Measurements from ENCODE around the gene ABHD17C.

The ABHD17C gene

DNA sequence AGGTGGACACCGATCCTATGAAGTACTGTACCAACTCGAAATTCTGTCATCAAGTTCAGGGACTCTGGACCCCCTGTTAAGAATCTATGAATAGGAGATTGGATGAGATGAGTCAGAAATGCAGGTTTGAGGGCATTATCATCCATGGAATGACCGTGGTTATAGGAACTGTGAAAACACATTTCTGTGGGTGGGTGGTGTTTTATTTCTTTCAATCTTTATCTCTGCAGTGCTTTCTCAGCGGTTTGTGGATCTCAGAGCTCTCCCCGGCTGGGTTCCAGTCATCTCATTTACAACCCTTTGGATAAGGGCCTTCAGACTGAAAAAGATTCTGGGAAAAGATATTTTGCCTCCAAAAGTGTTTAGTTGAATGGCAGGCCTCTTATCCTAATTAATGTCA lies 5.4 kb upstream of the ABHD17C start:
- peak; percentile 38 for DNase-seq

- no peak for DNase-seq
Measured at GRCh38 chr15:80691575-80691974, 3.5 kb upstream of the ABHD17C start.

DNA sequence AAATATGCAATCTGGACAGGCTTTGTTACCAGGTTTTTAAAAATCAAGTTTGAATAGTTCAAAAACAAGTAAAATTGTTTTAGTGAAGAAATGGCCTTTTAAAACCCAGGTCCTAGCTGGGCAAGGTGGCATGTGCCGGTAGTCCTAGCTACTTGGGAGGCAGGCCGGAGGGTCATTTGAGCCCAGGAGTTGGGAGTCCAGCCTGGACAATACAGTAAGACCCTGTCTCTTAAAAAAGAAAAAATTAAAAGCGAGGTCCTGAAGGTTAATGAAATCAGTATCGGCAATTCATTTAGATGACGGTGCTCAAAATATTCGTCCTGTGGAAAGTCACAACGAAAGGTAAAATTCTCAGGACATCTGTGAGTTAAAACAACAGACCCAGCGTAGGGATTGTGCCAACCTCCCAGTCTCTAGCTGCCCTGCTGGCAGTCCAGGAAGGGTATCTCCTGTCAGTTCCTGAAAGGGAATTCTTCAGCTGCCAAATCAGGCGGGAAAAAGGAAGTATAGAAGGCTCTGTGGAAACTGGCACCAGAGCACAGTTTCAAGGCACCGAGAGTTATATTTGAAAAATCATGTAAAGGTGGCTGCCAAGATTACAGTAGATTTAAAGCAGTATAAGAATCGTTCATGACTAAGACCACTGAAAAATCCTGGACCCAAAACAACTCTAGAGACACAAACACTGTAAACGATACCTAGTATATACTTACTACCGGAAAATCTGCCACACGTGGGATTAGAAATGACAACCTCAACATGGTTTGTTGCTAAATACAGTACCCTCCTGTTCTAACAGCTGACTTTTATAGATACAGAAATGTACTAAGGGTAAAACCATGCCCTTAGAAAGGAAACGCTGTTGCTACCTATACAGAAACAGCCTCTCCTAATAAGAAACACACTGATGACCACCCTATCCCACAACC lies 1.2 kb upstream of the ABHD17C start:
- no peak for DNase-seq

DNA sequence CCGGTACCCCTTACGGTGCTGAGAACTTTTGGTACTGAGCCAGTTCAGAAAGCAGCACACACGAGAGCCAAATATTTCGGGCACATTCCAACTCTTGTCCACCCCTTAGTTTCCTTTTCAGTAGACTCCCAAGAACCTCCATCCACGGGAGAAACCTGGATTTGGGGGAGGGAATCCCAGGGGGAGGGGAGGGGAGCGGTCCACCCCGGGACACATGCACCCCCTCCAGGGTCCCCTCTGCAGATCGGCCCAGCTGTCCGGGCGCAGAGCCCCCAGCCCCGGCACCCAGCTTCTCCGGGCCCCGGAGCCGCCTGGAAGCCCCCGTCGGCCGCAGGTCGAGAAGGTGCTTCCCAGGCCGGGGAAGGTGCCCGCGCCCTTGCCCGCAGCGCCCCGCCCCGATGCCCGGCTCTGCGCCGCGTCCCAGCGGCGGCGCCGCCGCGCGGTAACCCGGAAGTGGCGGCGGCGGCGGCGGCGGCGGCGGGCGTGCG lies 455 bp upstream of the ABHD17C start:
- DNase-seq: peak; percentile 40

- no peak for DNase-seq
Measured at GRCh38 chr15:80695911-80696661, 976 bp downstream of the ABHD17C start.

DNA sequence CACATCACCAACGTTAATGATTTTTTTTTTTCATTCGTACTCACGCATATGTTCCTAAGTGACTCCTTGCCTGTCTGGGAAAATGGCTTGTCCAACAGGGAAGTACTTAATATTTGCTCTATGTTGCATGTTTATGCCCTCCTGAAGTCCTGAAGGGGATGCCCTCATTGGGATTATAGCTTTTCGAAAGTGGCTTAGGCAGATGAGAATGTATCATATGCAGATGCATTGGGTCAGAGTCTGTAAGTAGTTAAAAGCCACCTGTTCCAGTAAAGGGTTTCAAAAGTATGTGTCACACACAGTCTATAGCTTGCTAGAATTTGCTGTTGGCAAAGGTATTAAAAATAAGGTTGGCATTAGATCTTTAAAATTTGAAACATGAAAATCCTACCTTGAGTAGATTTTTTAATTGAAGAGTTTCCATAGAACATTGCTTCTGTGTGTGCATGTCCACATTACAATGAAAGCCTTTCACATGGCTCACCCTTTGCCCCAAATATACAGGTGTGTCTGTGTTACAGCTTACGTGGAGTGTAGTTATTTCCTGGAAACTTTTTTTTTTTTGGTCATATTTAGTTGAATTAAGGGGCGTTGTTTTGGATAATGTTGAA lies 2.1 kb downstream of the ABHD17C start:
- DNase-seq: no peak

GRCh38 chr15:80698676-80699075 lies 3.6 kb downstream of the ABHD17C start:
- DNase-seq: peak; percentile 68

GRCh38 chr15:80699981-80700380 lies 4.9 kb downstream of the ABHD17C start:
- no peak for DNase-seq

GRCh38 chr15:80701676-80702311 lies 6.7 kb downstream of the ABHD17C start:
- no peak for DNase-seq

GRCh38 chr15:80703081-80703480 lies 8.0 kb downstream of the ABHD17C start:
- no peak for DNase-seq

- DNase-seq: no peak
Measured at GRCh38 chr15:80703965-80704364, 8.9 kb downstream of the ABHD17C start.

DNA sequence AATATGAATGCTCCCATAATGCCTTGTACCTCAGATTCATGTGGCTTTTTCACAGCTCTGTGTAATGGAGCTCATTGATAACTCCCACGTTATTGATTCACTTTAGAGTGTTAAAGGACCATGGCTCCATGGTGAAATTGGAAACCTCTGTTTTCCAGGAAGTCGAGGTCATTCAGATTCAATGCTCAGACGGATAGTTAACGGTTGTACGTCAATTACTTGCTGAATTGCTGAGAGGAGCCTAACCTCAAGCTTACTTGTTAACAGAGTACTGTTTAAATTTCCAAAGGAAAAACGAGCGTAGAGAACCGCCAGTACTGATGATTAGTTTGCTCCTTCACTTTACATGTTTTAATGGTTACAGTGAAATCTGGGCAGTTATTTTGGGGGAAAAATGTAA lies 11.1 kb downstream of the ABHD17C start:
- DNase-seq: no peak

DNA sequence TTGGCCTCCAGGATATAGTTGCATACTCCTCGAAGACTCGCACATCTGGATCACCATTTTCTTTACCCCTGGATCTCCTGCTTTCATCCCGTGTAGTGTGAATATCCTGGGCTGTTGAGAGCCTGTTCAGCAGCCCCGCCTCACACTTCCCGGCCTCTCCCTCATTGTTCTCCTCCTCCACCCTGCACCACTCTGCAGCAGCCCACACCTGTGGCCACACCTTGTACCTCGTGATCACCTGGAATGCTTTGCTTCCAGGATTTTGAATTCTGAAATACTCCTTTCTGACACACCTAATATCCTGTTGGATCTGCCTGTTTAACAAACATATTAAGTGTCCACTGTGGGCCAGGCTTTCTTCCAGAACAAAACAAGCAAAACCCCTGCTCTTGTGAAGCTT lies 14.4 kb downstream of the ABHD17C start:
- no peak for DNase-seq

DNA sequence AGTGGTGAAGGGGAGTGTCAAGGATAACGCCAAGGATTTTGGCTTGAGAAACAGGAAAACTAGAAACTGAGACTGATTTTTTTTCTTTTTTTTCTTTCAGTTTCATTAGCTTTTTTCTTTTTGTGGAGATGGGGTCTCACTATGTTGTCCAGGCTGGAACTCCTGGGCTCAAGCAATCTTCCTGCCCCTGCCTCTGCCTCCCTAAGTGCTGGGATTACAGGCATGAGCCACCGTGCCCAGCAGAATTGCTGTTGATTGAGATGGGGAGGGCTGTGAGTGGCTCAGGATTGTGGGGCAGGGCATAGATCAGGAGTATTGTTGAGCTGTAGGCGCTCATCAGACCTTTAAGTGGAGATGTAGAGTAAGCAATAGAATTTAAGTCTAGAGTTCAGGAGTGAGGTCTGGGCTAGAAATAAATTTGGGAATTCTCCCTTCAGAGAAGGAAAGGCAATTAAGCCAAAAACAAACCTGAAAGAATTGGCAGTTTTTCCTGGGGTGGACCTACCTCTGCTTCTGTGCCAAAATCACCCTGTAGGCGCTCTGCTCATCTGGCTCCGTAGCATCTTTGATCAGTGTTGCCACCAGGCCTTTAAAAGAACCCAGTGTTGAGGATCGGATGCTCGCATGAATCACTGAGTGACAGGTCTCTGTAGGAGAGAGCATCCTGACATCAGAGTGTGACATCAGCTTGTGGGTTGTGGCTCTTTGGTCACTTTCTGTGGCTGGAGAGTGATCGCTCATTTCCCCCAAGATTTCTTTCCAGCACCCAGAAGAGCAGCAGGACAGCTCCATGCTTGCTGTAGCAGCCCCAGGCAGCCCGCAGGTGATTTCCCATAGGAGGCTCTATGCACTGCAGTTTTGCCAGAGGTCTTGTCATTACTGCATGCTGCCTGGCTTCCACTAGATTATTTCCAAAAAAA lies 15.8 kb downstream of the ABHD17C start:
- DNase-seq: peak; percentile 54

DNA sequence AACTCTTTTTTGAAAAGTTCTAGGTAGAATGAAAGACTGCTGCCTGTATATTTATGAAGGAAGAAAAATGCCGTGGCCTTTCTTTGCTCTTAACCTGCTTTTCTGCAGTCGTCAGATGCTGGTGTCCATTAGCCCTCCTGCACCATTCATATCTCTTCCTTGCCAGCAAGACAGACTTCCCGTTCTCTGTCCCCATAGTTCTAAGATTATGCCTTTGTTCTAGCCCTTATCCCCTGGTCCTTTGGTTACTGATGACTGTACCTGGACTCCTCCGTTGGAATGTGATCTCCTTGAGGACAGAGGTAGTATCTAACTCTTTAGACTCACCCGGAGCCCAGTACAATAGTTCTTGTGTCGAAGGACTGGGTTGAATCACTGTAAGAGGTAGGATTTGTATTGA lies 16.8 kb downstream of the ABHD17C start:
- no peak for DNase-seq

GRCh38 chr15:80712956-80713355 lies 17.8 kb downstream of the ABHD17C start:
- peak; percentile 31 for DNase-seq

GRCh38 chr15:80721476-80721875 lies 26.4 kb downstream of the ABHD17C start:
- DNase-seq: no peak

GRCh38 chr15:80722811-80723210 lies 27.7 kb downstream of the ABHD17C start:
- DNase-seq: no peak

GRCh38 chr15:80727196-80727595 lies 32.1 kb downstream of the ABHD17C start:
- peak; percentile 67 for DNase-seq

DNA sequence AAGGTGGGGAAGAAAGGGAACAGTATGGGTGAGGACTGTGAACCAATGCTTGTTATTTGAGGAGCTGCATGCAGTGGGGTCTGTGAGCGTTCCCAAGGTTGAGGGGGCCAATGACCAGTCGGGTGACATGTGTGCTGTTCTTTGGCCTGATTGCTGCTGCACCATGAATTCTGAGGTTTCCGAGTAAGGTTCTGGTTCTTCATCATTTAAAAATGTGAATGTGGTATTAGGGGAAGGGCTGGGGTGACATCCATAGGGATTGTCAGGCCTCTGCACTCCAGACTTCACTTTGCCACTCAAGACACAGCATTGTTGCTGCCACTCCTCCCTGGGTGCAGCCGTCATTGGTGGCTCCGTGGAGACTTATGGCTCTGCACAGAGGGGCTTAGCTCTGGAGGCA lies 32.5 kb downstream of the ABHD17C start:
- no peak for DNase-seq

DNA sequence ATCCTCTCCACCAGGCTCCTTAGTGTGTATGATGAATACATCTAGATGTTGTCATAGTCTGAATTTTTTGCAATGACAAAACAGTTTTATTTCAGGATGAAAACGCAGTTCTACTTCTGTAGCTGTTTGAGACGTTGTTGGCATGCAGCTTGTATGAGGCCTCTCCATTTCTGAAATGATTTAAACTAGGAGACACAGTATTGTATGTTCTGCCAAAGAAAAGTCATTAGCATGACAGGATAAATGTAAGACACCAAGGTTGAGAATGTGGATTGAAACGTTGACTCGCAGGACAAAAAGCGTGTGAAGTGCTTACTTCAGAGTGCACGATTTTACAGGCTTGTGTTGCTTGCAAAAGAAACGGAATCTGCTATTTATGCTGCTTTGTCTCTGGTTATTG lies 35.3 kb downstream of the ABHD17C start:
- peak; percentile 34 for DNase-seq

GRCh38 chr15:80730926-80731325 lies 35.8 kb downstream of the ABHD17C start:
- peak; percentile 62 for DNase-seq
